Liver (tissue), 9 donors: ENCODE measurements around the gene AKAP7. TPM values are rescaled to one million over a fixed set of nuclear protein-coding genes. Genes with fewer than 3 reads are reported as not detected.

ENCODE experiments used
- DNase-seq: peaks from one replicate; pipeline ENCODE4 v3.0.0-alpha.2; 2017; ENCODE audit warnings: low spot score
- H3K27ac ChIP-seq, 2 donors: one replicate each; pipeline ENCODE4 v1.7.0; 2013; ENCODE audit warnings: inconsistent platforms in 2 of 2, low read length in 2 of 2, control low read depth in 1 of 2, low read depth in 1 of 2, mild to moderate bottlenecking in 1 of 2
- H3K27me3 ChIP-seq, 4 donors: one replicate each; pipeline versions ENCODE4 v1.6.1 to v1.7.0; 2013; ENCODE audit warnings: low read length in 3 of 4, inconsistent platforms in 1 of 4, mild to moderate bottlenecking in 1 of 4, moderate library complexity in 1 of 4; ENCODE audit not compliant: control insufficient read depth in 4 of 4, insufficient read depth in 4 of 4
- H3K36me3 ChIP-seq, 4 donors: one replicate each; pipeline versions ENCODE4 v1.6.1 to v1.7.0; 2013; ENCODE audit warnings: low read length in 3 of 4, mild to moderate bottlenecking in 3 of 4, low read depth in 1 of 4, moderate library complexity in 1 of 4; ENCODE audit not compliant: control insufficient read depth in 4 of 4, insufficient read depth in 3 of 4
- H3K4me1 ChIP-seq, 4 donors: one replicate each; pipeline versions ENCODE4 v1.6.1 to v1.7.0; 2013; ENCODE audit warnings: low read length in 3 of 4, mild to moderate bottlenecking in 3 of 4, moderate library complexity in 1 of 4; ENCODE audit not compliant: control insufficient read depth in 4 of 4, insufficient read depth in 4 of 4
- H3K4me3 ChIP-seq, 3 donors: one replicate each; pipeline versions ENCODE4 v1.6.1 to v1.7.0; 2013; ENCODE audit warnings: low read length in 3 of 3, control low read depth in 1 of 3, low read depth in 1 of 3, mild to moderate bottlenecking in 1 of 3
- H3K9ac ChIP-seq, 2 donors: one replicate each; pipeline ENCODE4 v1.7.0; 2013; ENCODE audit warnings: low read length in 2 of 2, mild to moderate bottlenecking in 2 of 2, moderate library complexity in 2 of 2, control low read depth in 1 of 2, low read depth in 1 of 2
- H3K9me3 ChIP-seq, 4 donors: one replicate each; pipeline versions ENCODE4 v1.6.1 to v1.7.0; 2013; ENCODE audit warnings: low read length in 3 of 4; ENCODE audit not compliant: control insufficient read depth in 4 of 4
- EGR1 ChIP-seq, 2 donors: IDR thresholded peaks; 2 replicates each; pipeline ENCODE4 v1.6.1; 2016 to 2018; ENCODE audit warnings: antibody characterized with exemption in 2 of 2, low read depth in 2 of 2
- FOXA1 ChIP-seq: IDR thresholded peaks from 2 replicates; pipeline ENCODE4 v1.6.1; 2016; ENCODE audit warnings: antibody characterized with exemption
- FOXA2 ChIP-seq: IDR thresholded peaks from 2 replicates; pipeline ENCODE4 v1.6.1; 2016; ENCODE audit warnings: antibody characterized with exemption
- GABPA ChIP-seq, 2 donors: IDR thresholded peaks in 1 of 2; conservative IDR thresholded peaks in 1 of 2; 2 replicates each; pipeline ENCODE4 v1.6.1; 2016; ENCODE audit warnings: antibody characterized with exemption in 2 of 2, mild to moderate bottlenecking in 1 of 2, moderate library complexity in 1 of 2
- HNF4A ChIP-seq, 2 donors: conservative IDR thresholded peaks; 2 replicates each; pipeline ENCODE4 v1.6.1; 2016; ENCODE audit warnings: antibody characterized with exemption in 2 of 2, mild to moderate bottlenecking in 2 of 2
- HNF4G ChIP-seq: IDR thresholded peaks from 2 replicates; pipeline ENCODE4 v1.6.1; 2016; ENCODE audit warnings: antibody characterized with exemption
- JUND ChIP-seq, 2 donors: IDR thresholded peaks; 2 replicates each; pipeline ENCODE4 v1.6.1; 2016; ENCODE audit warnings: antibody characterized with exemption in 2 of 2
- NR2F2 ChIP-seq: IDR thresholded peaks from 2 replicates; pipeline ENCODE4 v1.6.1; 2016; ENCODE audit warnings: antibody characterized with exemption
- RAD21 ChIP-seq, 2 donors: IDR thresholded peaks; 2 replicates each; pipeline ENCODE4 v1.6.1; 2016; ENCODE audit warnings: antibody characterized with exemption in 2 of 2, mild to moderate bottlenecking in 2 of 2
- RXRA ChIP-seq, 2 donors: IDR thresholded peaks; 2 replicates each; pipeline ENCODE4 v1.6.1; 2017 to 2018; ENCODE audit warnings: antibody characterized with exemption in 2 of 2, mild to moderate bottlenecking in 1 of 2
- SP1 ChIP-seq: IDR thresholded peaks from 2 replicates; pipeline ENCODE4 v1.6.1; 2018; ENCODE audit warnings: antibody characterized with exemption, mild to moderate bottlenecking
- TAF1 ChIP-seq: conservative IDR thresholded peaks from 2 replicates; pipeline ENCODE4 v1.6.1; 2016; ENCODE audit warnings: antibody characterized with exemption, mild to moderate bottlenecking
- YY1 ChIP-seq: IDR thresholded peaks from 2 replicates; pipeline ENCODE4 v1.6.1; 2016; ENCODE audit warnings: antibody characterized with exemption, mild to moderate bottlenecking
- WGBS: extraction: QIAGEN DNeasy Blood & Tissue Kit; methylation state at CpG from one replicate; pipeline ENCODE4 v1.1.7; 2013; 5-methylcytosine and 5-hydroxymethylcytosine counted together
- polyA plus RNA-seq, 2 donors: library from polyadenylated mRNA; stranded (reverse) in 1 of 2; unstranded in 1 of 2; fragments of 200-250 nt in 1 of 2; fragments of >200 nt in 1 of 2; fragmentation: Nextera tagmentation in 1 of 2; extraction: Ambion mirVana in 1 of 2; gene quantifications; one replicate each; pipeline versions ENCODE4 v1.2.1 to v1.2.3, GENCODE V29; 2013 to 2015
- total RNA-seq, 2 donors: library from RNA; depleted of rRNA; stranded (reverse); fragments of >200 nt; gene quantifications; one replicate each; pipeline ENCODE4 v1.2.3, GENCODE V29; 2014
- TF ChIP-seq, protein P1 (sequence below): IDR thresholded peaks from 2 replicates; pipeline ENCODE4 v1.6.1; 2016; ENCODE audit warnings: antibody characterized with exemption
- TF ChIP-seq, protein P2 (sequence below): IDR thresholded peaks from 2 replicates; pipeline ENCODE4 v1.6.1; 2016; ENCODE audit warnings: antibody characterized with exemption
- TF ChIP-seq, protein P3 (sequence below): IDR thresholded peaks from 2 replicates; pipeline ENCODE4 v1.6.1; 2016; ENCODE audit warnings: antibody characterized with exemption
- TF ChIP-seq, protein P4 (sequence below): IDR thresholded peaks from 2 replicates; pipeline ENCODE4 v1.6.1; 2016; ENCODE audit warnings: antibody characterized with exemption, mild to moderate bottlenecking
- TF ChIP-seq, protein P5 (sequence below): fragments of 150-350 bp; IDR thresholded peaks from 2 replicates; pipeline ENCODE4 v1.5.1; 2017; ENCODE audit warnings: improper control_type of control experiment, low read depth, low read length; ENCODE audit not compliant: missing input control
- donor health status: healthy.
- donor health status: healthy.
- donor health status: healthy.
- donor health status: healthy.
- donor health status: healthy.

The AKAP7 gene
- total and polyA plus RNA-seq, 4 donors, result 7.9 to 25.4 (median 17.7) TPM

DNA sequence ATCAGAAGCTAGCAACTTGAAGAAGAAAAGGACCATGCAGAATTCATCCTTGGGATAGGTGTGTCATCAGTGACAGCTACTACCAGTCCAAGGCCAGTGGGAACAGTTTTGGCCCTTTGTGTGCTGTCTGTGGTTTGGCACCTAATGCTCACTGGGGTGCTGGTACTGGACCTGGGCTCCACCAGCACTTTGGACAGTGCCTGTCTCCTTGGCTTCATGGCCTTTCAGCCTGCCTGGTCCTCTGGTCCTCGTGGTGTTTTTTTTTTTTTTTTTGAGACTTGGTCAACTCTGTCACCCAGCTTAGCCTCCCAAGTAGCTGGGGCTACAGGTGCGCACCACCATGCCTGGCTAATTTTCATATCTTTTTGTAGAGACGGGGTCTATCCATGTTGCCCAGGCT lies 56.3 kb downstream of the AKAP7 start:
- Histone ChIP-seq H3K9ac (no peak overlapping the region), H3K27ac (no peak overlapping the region), H3K4me1 (no peaks in the 10 kb centered on the region), H3K36me3 (peaks cover 0 to 4% (median 0%) of the 10 kb centered on the region in 4 donors), H3K27me3 (no peaks in the 10 kb centered on the region), H3K9me3 (peaks cover 0 to 4% (median under 1%) of the 10 kb centered on the region in 4 donors), H3K4me3 (no peak overlapping the region)
- no peak for DNase-seq
- no peak for TF ChIP-seq TAF1
- TF ChIP-seq, protein P1, sequence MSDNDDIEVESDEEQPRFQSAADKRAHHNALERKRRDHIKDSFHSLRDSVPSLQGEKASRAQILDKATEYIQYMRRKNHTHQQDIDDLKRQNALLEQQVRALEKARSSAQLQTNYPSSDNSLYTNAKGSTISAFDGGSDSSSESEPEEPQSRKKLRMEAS, result no peak
- TF ChIP-seq RAD21 (IDR thresholded peaks at IDR 0.05), result no peak
- TF ChIP-seq, protein P2, sequence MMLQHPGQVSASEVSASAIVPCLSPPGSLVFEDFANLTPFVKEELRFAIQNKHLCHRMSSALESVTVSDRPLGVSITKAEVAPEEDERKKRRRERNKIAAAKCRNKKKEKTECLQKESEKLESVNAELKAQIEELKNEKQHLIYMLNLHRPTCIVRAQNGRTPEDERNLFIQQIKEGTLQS, result no peak
- no peak for TF ChIP-seq FOXA1
- no peak for TF ChIP-seq HNF4G
- TF ChIP-seq HNF4A (conservative IDR thresholded peaks at IDR 0.05), result no peak
- TF ChIP-seq NR2F2, result no peak
- no peak for TF ChIP-seq EGR1 (IDR thresholded peaks at IDR 0.05; ENCODE audit: low read depth in 2 of 2)
- no peak for TF ChIP-seq RXRA (IDR thresholded peaks at IDR 0.05)
- TF ChIP-seq JUND (IDR thresholded peaks at IDR 0.05), result no peak
- no peak for TF ChIP-seq SP1
- TF ChIP-seq, protein P3, sequence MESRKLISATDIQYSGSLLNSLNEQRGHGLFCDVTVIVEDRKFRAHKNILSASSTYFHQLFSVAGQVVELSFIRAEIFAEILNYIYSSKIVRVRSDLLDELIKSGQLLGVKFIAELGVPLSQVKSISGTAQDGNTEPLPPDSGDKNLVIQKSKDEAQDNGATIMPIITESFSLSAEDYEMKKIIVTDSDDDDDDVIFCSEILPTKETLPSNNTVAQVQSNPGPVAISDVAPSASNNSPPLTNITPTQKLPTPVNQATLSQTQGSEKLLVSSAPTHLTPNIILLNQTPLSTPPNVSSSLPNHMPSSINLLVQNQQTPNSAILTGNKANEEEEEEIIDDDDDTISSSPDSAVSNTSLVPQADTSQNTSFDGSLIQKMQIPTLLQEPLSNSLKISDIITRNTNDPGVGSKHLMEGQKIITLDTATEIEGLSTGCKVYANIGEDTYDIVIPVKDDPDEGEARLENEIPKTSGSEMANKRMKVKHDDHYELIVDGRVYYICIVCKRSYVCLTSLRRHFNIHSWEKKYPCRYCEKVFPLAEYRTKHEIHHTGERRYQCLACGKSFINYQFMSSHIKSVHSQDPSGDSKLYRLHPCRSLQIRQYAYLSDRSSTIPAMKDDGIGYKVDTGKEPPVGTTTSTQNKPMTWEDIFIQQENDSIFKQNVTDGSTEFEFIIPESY, result no peak
- TF ChIP-seq GABPA (IDR thresholded peaks at IDR 0.05 in 1 of 2, conservative IDR thresholded peaks at IDR 0.05 in 1 of 2), result no peak
- TF ChIP-seq YY1, result no peak
- TF ChIP-seq, protein P4, sequence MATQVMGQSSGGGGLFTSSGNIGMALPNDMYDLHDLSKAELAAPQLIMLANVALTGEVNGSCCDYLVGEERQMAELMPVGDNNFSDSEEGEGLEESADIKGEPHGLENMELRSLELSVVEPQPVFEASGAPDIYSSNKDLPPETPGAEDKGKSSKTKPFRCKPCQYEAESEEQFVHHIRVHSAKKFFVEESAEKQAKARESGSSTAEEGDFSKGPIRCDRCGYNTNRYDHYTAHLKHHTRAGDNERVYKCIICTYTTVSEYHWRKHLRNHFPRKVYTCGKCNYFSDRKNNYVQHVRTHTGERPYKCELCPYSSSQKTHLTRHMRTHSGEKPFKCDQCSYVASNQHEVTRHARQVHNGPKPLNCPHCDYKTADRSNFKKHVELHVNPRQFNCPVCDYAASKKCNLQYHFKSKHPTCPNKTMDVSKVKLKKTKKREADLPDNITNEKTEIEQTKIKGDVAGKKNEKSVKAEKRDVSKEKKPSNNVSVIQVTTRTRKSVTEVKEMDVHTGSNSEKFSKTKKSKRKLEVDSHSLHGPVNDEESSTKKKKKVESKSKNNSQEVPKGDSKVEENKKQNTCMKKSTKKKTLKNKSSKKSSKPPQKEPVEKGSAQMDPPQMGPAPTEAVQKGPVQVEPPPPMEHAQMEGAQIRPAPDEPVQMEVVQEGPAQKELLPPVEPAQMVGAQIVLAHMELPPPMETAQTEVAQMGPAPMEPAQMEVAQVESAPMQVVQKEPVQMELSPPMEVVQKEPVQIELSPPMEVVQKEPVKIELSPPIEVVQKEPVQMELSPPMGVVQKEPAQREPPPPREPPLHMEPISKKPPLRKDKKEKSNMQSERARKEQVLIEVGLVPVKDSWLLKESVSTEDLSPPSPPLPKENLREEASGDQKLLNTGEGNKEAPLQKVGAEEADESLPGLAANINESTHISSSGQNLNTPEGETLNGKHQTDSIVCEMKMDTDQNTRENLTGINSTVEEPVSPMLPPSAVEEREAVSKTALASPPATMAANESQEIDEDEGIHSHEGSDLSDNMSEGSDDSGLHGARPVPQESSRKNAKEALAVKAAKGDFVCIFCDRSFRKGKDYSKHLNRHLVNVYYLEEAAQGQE, result no peak
- no peak for TF ChIP-seq FOXA2
- 95% methylated on average over 3 of the region's 3 CpGs for WGBS

DNA sequence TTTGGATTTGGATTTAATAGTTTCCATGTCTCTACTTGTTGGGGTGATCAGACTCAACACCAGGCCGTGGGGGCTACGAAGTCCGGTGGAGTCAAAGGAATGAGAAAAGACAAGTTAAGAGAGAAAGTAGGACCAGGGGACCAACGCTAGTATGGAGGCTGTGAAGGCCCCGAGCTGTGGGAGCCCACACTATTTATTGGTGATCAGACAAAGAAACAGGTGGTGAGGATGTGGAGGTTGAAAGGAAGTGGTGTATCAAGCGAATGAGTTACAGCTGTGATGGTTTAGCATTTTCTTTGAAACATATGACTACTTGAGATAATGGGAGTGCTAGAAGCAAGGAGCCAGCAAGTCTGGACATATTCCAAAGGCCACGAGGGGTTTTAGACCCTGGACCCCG lies 62.4 kb downstream of the AKAP7 start:
- H3K27ac ChIP-seq, result no peak overlapping the region
- WGBS, result 82% methylated on average over 8 of the region's 8 CpGs
- no peaks in the 10 kb centered on the region for H3K4me1 ChIP-seq
- no peaks in the 10 kb centered on the region for H3K9me3 ChIP-seq
- H3K4me3 ChIP-seq, result no peak overlapping the region
- H3K36me3 ChIP-seq, result peaks cover 0 to 9% (median under 1%) of the 10 kb centered on the region in 4 donors
- no peak overlapping the region for H3K9ac ChIP-seq
- DNase-seq, result no peak
- H3K27me3 ChIP-seq, result no peaks in the 10 kb centered on the region
- TF ChIP-seq RXRA (IDR thresholded peaks at IDR 0.05) (no peak), EGR1 (IDR thresholded peaks at IDR 0.05; ENCODE audit: low read depth in 2 of 2) (no peak)
- TF ChIP-seq, protein P5, sequence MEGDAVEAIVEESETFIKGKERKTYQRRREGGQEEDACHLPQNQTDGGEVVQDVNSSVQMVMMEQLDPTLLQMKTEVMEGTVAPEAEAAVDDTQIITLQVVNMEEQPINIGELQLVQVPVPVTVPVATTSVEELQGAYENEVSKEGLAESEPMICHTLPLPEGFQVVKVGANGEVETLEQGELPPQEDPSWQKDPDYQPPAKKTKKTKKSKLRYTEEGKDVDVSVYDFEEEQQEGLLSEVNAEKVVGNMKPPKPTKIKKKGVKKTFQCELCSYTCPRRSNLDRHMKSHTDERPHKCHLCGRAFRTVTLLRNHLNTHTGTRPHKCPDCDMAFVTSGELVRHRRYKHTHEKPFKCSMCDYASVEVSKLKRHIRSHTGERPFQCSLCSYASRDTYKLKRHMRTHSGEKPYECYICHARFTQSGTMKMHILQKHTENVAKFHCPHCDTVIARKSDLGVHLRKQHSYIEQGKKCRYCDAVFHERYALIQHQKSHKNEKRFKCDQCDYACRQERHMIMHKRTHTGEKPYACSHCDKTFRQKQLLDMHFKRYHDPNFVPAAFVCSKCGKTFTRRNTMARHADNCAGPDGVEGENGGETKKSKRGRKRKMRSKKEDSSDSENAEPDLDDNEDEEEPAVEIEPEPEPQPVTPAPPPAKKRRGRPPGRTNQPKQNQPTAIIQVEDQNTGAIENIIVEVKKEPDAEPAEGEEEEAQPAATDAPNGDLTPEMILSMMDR, result no peak
- TF ChIP-seq, protein P2, result no peak
